Activated CD4-positive, alpha-beta memory T cell treated with anti-CD3 and anti-CD28 coated beads, Interleukin-2, amount 10 ng/mL, durations not matched to agents 7 days and 5 days (primary cell): Measurements from ENCODE around the gene PID1. TPM values are rescaled to one million over a fixed set of nuclear protein-coding genes. Genes with fewer than 3 reads are reported as not detected.

ENCODE experiments used
- CTCF ChIA-PET: fragments of 350-600 bp; sonication (Branson Sonifier 250); formaldehyde crosslinking; loops from one replicate; lab custom pipeline; 2021; ENCODE audit warnings: antibody characterized with exemption, inconsistent platforms; lab: Charles Lee
- POLR2A ChIA-PET: fragments of 350-600 bp; sonication (Branson Sonifier 250); formaldehyde crosslinking; loops from one replicate; lab custom pipeline; 2021; ENCODE audit warnings: antibody characterized with exemption; lab: Charles Lee
- DNase-seq: peaks from one replicate; pipeline ENCODE4 v3.0.0-alpha.2; 2020
- H3K27ac Mint-ChIP-seq: one replicate; pipeline ENCODE4 v1.8.0; 2021; ENCODE audit warnings: mild to moderate bottlenecking, mixed read lengths
- H3K27me3 Mint-ChIP-seq: one replicate; pipeline ENCODE4 v1.8.0; 2021; ENCODE audit warnings: mixed read lengths
- H3K36me3 Mint-ChIP-seq: one replicate; pipeline ENCODE4 v1.8.0; 2021; ENCODE audit warnings: low read depth, mixed read lengths
- H3K4me1 Mint-ChIP-seq: one replicate; pipeline ENCODE4 v1.8.0; 2021; ENCODE audit warnings: mixed read lengths
- H3K4me3 Mint-ChIP-seq: one replicate; pipeline ENCODE4 v1.8.0; 2021; ENCODE audit warnings: mild to moderate bottlenecking, mixed read lengths
- H3K9me3 Mint-ChIP-seq: one replicate; pipeline ENCODE4 v1.8.0; 2021; ENCODE audit warnings: mixed read lengths
- total RNA-seq, 2 experiments: library from RNA; stranded (reverse); gene quantifications; one replicate each; pipeline ENCODE4 v1.2.3, GENCODE V29; 2021

Gene PID1
- total RNA-seq, 2 experiments from 2014 or later: not detected

DNA sequence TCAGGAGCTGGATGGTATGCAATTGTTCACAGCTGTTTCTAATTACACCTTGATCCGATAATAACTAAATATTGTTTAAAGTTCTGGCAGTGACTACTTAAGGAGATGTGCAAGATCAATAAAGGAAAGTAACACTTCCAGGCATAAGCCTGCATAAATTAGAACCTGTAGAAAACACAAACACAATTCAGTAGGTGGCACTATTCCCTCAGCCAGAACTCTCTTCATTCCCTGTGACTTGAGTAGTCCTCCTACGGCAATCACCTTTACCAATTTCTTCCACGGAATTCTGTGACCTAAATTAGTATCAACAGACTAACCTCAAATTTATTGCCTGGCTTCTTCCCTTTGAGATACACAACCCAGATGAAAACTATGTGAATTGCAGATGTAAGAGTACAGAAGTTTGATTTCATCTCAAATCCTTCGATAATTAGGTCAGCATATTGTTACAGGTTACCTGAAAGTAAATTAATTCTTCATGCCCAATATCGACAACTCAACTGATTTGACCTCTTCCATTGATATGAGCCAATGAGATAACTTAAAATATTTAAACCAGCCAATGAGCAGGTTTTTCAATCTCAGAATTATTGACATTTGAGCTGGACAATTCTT lies 137.8 kb downstream of the PID1 start:
- no peaks in the 10 kb centered on the region for H3K36me3 Mint-ChIP-seq
- no peaks in the 10 kb centered on the region for H3K4me1 Mint-ChIP-seq
- ChIA-PET CTCF (no interaction called here), POLR2A (no interaction called here)
- DNase-seq: no peak
- peaks cover 4% of the 10 kb centered on the region for H3K9me3 Mint-ChIP-seq
- no peaks in the 10 kb centered on the region for H3K27me3 Mint-ChIP-seq
- no peak overlapping the region for H3K27ac Mint-ChIP-seq
- no peak overlapping the region for H3K4me3 Mint-ChIP-seq

DNA sequence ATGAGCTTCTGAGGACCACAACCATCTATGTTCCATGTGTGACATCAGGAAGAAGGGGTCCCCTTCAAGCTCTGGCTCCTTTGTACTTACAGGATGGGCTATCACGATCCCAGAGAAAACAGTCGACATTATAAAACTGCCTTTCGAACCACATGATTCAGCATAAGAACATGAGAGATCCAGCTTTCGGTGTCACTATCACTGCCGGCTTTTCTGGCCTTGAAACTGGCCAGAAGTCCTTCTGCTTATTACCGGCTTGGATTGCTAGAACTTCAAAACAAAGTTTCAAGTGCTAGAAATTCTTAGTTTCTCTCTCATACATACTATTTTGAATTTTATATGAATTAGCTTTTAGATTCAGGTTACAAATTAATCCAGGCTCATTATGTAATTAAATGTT lies 138.9 kb downstream of the PID1 start:
- Mint-ChIP-seq H3K27me3 (no peaks in the 10 kb centered on the region), H3K9me3 (peaks cover 4% of the 10 kb centered on the region), H3K4me1 (no peaks in the 10 kb centered on the region), H3K4me3 (no peak overlapping the region), H3K27ac (no peak overlapping the region), H3K36me3 (no peaks in the 10 kb centered on the region)
- CTCF ChIA-PET: no interaction called here
- POLR2A ChIA-PET: no interaction called here
- no peak for DNase-seq

DNA sequence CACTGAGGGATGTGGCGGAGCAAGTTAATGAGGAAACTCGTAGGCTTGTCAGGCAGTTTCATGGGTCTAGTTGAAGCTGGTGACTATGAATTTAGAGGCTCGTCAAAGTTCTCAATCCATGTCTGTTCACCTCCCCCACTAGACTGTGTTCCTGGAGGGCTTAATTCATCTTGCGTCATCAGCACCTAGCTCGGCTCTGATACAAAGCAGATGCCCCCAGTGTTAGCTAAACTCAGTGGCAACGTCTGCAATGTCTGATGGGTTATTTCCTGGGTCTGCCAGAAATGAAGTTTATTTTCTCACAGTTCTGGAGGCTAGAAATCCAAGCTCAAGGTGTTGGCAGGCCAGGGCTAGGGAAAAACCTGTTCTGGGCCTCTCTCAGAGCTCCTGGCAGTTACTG lies 140.6 kb downstream of the PID1 start:
- CTCF ChIA-PET: no interaction called here
- POLR2A ChIA-PET: no interaction called here
- no peak for DNase-seq
- Mint-ChIP-seq H3K27ac (no peak overlapping the region), H3K4me3 (no peak overlapping the region), H3K4me1 (no peaks in the 10 kb centered on the region), H3K9me3 (peaks cover 4% of the 10 kb centered on the region), H3K36me3 (no peaks in the 10 kb centered on the region), H3K27me3 (no peaks in the 10 kb centered on the region)

DNA sequence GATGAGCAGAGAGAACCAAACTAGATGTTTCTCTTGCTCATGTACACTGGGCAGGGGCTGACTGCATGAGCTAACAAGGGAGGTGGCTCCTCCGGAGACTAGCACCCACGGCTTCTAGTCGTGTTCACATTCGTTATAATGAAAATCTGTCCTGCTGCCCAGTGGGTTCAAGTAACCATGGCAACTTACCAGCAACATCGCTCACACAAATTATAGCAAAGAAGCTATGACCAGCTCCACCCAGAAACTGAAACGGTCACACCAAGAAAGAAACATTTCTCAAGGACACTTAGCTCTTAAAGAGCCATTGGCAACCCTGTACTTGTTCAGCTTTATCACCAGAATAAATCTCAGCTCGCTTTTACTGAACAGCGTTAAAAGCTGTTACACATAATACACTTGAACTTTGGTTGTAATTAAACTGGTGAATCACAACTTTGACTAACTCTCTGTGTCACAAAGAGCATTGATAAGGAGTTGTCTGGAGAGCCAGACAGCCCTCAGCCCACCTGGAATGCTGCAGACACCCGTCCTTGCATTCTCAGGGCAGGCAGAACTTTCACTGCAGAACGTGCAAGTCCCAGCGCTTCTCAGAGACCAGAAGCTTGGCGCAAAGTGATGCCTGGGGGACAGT lies 141.2 kb downstream of the PID1 start:
- ChIA-PET POLR2A (no interaction called here), CTCF (no interaction called here)
- no peaks in the 10 kb centered on the region for H3K27me3 Mint-ChIP-seq
- H3K9me3 Mint-ChIP-seq: peaks cover 2% of the 10 kb centered on the region
- no peak overlapping the region for H3K27ac Mint-ChIP-seq
- no peaks in the 10 kb centered on the region for H3K36me3 Mint-ChIP-seq
- DNase-seq: no peak
- H3K4me1 Mint-ChIP-seq: no peaks in the 10 kb centered on the region
- H3K4me3 Mint-ChIP-seq: no peak overlapping the region

DNA sequence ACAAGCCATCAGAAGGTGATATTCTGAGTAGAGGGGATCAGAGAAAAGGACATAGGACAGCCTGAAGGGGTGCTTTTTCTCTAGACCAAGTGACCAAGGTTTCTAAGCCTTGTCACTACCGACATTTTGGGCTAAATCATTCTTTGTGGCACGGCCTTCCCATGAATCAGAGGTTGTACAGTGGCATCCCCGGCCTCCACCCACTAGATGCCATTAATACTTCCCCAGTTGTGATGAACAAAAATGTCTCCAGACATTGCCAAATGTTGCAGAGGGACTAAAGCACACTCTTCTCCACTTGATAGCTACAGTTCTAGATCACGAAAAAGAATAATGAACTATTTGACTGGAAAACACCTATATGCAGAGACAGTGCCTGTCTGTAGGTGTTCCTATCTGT lies 143.6 kb downstream of the PID1 start:
- no peak for DNase-seq
- H3K9me3 Mint-ChIP-seq: peaks cover 2% of the 10 kb centered on the region
- no peak overlapping the region for H3K4me3 Mint-ChIP-seq
- no peaks in the 10 kb centered on the region for H3K36me3 Mint-ChIP-seq
- no peaks in the 10 kb centered on the region for H3K27me3 Mint-ChIP-seq
- ChIA-PET CTCF (no interaction called here), POLR2A (no interaction called here)
- no peaks in the 10 kb centered on the region for H3K4me1 Mint-ChIP-seq
- H3K27ac Mint-ChIP-seq: no peak overlapping the region

DNA sequence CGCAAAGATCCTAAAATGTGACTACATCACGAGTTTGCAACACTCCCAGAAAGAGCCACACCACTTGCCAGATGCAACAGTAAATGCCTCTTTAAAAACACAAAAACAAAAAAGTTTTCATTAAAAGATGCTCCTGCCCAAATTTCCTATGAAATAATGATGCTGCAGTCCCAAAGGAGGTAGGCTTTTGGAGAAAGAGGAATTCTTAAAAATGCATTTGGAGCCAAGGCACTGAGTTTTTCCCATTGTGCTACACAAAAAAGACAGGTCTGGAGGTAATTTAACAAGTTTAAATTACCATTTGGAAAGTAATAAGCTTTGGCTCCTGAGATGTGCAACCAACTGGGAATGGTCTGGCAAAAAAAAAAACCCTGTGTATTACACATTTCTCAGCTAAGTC lies 145.0 kb downstream of the PID1 start:
- H3K9me3 Mint-ChIP-seq: peaks cover 2% of the 10 kb centered on the region

DNA sequence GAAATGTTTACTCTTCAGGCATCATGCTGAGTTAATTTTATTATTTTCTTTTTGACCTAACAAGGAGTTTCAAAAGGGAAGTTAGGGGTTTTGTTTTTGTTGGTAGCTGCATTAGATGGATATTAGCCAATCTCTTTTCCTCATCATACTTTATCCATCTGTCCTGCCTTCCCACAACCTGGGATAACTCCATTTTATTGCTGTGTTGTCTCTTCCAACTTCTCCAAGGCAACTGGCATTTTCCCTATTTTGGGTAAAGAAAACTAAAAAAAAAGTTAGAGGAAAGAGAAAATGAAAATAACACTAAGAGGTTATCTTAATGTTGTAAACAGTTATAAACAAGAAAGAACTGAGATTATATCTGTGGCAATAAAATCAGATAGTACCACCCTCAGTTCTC lies 147.0 kb downstream of the PID1 start:
- H3K36me3 Mint-ChIP-seq: no peaks in the 10 kb centered on the region
- no peak overlapping the region for H3K4me3 Mint-ChIP-seq
- H3K27ac Mint-ChIP-seq: no peak overlapping the region
- H3K4me1 Mint-ChIP-seq: no peaks in the 10 kb centered on the region
- CTCF ChIA-PET: no interaction called here
- no peak for DNase-seq
- POLR2A ChIA-PET: no interaction called here
- no peaks in the 10 kb centered on the region for H3K27me3 Mint-ChIP-seq
- H3K9me3 Mint-ChIP-seq: no peaks in the 10 kb centered on the region

More for the DNA sequence above, 145.0 kb downstream of the PID1 start:
- no peak overlapping the region for H3K4me3 Mint-ChIP-seq
- ChIA-PET CTCF (no interaction called here), POLR2A (no interaction called here)
- no peaks in the 10 kb centered on the region for H3K4me1 Mint-ChIP-seq
- no peaks in the 10 kb centered on the region for H3K27me3 Mint-ChIP-seq
- no peak overlapping the region for H3K27ac Mint-ChIP-seq
- H3K36me3 Mint-ChIP-seq: no peaks in the 10 kb centered on the region
- no peak for DNase-seq

GRCh38 chr2:229118927-229119326 lies 152.2 kb downstream of the PID1 start:
- DNase-seq: no peak
- Mint-ChIP-seq H3K4me3 (no peak overlapping the region), H3K36me3 (no peaks in the 10 kb centered on the region), H3K27ac (no peak overlapping the region), H3K4me1 (no peaks in the 10 kb centered on the region), H3K27me3 (no peaks in the 10 kb centered on the region), H3K9me3 (no peaks in the 10 kb centered on the region)
- ChIA-PET POLR2A (no interaction called here), CTCF (no interaction called here)

GRCh38 chr2:229118336-229118735 lies 152.8 kb downstream of the PID1 start:
- H3K4me3 Mint-ChIP-seq: no peak overlapping the region
- ChIA-PET CTCF (no interaction called here), POLR2A (no interaction called here)
- no peaks in the 10 kb centered on the region for H3K27me3 Mint-ChIP-seq
- no peak for DNase-seq
- H3K36me3 Mint-ChIP-seq: no peaks in the 10 kb centered on the region
- no peak overlapping the region for H3K27ac Mint-ChIP-seq
- no peaks in the 10 kb centered on the region for H3K9me3 Mint-ChIP-seq
- no peaks in the 10 kb centered on the region for H3K4me1 Mint-ChIP-seq

GRCh38 chr2:229111744-229112143 lies 159.3 kb downstream of the PID1 start:
- Mint-ChIP-seq H3K4me3 (no peak overlapping the region), H3K27ac (no peak overlapping the region), H3K27me3 (no peaks in the 10 kb centered on the region), H3K9me3 (peaks cover 7% of the 10 kb centered on the region), H3K36me3 (no peaks in the 10 kb centered on the region), H3K4me1 (no peaks in the 10 kb centered on the region)
- ChIA-PET POLR2A (no interaction called here), CTCF (no interaction called here)
- no peak for DNase-seq

DNA sequence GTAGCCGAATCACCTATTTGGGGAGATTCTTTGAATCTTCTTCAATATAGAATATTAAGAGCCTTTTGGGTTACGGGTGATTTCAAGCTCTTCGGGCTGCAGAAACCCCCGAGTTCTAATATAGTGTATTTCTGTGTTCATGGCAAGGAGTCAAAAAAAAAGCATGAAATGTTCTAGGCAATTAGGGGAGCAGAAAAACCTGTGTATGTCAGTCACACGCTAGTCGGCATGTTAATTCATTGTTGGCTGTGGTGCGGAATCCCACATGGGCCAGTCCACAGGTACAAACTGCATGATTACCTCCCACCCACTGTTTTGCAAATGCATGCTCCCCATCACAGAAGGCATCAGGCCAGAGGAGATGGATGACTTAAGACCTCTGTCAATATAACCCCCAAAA lies 161.9 kb downstream of the PID1 start:
- Mint-ChIP-seq H3K4me3 (no peak overlapping the region), H3K9me3 (peaks cover 7% of the 10 kb centered on the region), H3K27me3 (no peaks in the 10 kb centered on the region), H3K27ac (no peak overlapping the region), H3K36me3 (no peaks in the 10 kb centered on the region), H3K4me1 (no peaks in the 10 kb centered on the region)
- POLR2A ChIA-PET: no interaction called here
- CTCF ChIA-PET: no interaction called here
- no peak for DNase-seq

- Mint-ChIP-seq H3K9me3 (peaks cover 7% of the 10 kb centered on the region), H3K36me3 (no peaks in the 10 kb centered on the region), H3K4me1 (no peaks in the 10 kb centered on the region), H3K27ac (no peak overlapping the region), H3K27me3 (no peaks in the 10 kb centered on the region), H3K4me3 (no peak overlapping the region)
- DNase-seq: no peak
- ChIA-PET POLR2A (no interaction called here), CTCF (no interaction called here)
Measured at GRCh38 chr2:229107601-229108000, 163.5 kb downstream of the PID1 start.

DNA sequence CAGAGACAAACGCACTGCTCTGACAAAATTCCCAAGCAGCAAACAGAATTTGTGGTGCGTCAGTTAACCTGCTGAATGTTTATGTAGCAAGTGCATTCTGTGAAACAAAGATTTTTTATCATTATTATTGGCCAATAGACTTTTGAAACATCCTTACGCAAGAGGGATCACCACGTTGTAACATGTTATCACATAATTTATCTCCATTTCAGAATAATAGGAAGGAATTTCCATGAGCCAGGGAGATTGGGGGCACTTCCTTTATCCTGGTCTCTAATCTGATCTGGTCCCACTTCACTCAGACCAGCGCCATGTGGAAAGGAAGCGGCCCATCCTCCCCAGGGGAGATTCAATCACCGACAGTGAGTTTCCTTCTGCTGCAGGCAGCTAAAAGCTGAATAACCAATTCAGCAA lies 166.1 kb downstream of the PID1 start:
- Mint-ChIP-seq H3K4me1 (no peaks in the 10 kb centered on the region), H3K27ac (no peak overlapping the region), H3K36me3 (no peaks in the 10 kb centered on the region), H3K27me3 (no peaks in the 10 kb centered on the region), H3K9me3 (peaks cover 5% of the 10 kb centered on the region), H3K4me3 (no peak overlapping the region)
- no peak for DNase-seq
- ChIA-PET POLR2A (no interaction called here), CTCF (no interaction called here)

- POLR2A ChIA-PET: no interaction called here
Measured at GRCh38 chr2:229104025-229104424, 167.1 kb downstream of the PID1 start.

More at GRCh38 chr2:229104025-229104424, 167.1 kb downstream of the PID1 start:
- H3K4me1 Mint-ChIP-seq: no peaks in the 10 kb centered on the region
- CTCF ChIA-PET: no interaction called here
- H3K36me3 Mint-ChIP-seq: no peaks in the 10 kb centered on the region
- DNase-seq: no peak
- H3K9me3 Mint-ChIP-seq: peaks cover 3% of the 10 kb centered on the region
- H3K27me3 Mint-ChIP-seq: no peaks in the 10 kb centered on the region
- H3K27ac Mint-ChIP-seq: no peak overlapping the region
- H3K4me3 Mint-ChIP-seq: no peak overlapping the region
